Sigmoid colon (tissue), 7 donors: Measurements from ENCODE around the gene PRKAG2. TPM values are rescaled to one million over a fixed set of nuclear protein-coding genes. Genes with fewer than 3 reads are reported as not detected.

Experiments used
- DNase-seq: peaks from one replicate; pipeline ENCODE4 v3.0.0-alpha.2; 2019
- H3K27ac ChIP-seq, 4 donors: fragments of 200-600 bp; sonication (generic); one replicate each; pipeline ENCODE4 v1.5.1; 2016 to 2019; ENCODE audit warnings: mild to moderate bottlenecking in 1 of 4
- H3K27me3 ChIP-seq, 3 donors: fragments of 200-600 bp; sonication (generic); one replicate each; pipeline ENCODE4 v1.5.1; 2019; ENCODE audit warnings: mild to moderate bottlenecking in 1 of 3
- H3K36me3 ChIP-seq, 4 donors: fragments of 200-600 bp; sonication (generic); one replicate each; pipeline ENCODE4 v1.5.1; 2016 to 2019
- H3K4me1 ChIP-seq, 4 donors: fragments of 200-600 bp; sonication (generic); one replicate each; pipeline ENCODE4 v1.5.1; 2017 to 2019
- H3K4me3 ChIP-seq, 4 donors: fragments of 200-600 bp; sonication (generic); one replicate each; pipeline ENCODE4 v1.5.1; 2017 to 2019; ENCODE audit warnings: mild to moderate bottlenecking in 2 of 4, moderate library complexity in 1 of 4
- H3K9me3 ChIP-seq, 4 donors: fragments of 200-600 bp in 3 of 4; sonication (generic) in 3 of 4; one replicate each; pipeline versions ENCODE4 v1.5.1 to v1.6.1; 2013 to 2019
- CTCF ChIP-seq, 4 experiments: fragments of 450-650 bp in 3 of 4; fragments of 200-600 bp in 1 of 4; IDR thresholded peaks; one replicate each; pipeline ENCODE4 v1.5.1; 2016 to 2019; ENCODE audit warnings: antibody characterized with exemption in 4 of 4, mild to moderate bottlenecking in 3 of 4, moderate library complexity in 2 of 4
- EP300 ChIP-seq, 4 donors: sonication (generic); formaldehyde crosslinking; IDR thresholded peaks; one replicate each; pipeline ENCODE4 v1.6.1; 2017; ENCODE audit warnings: antibody characterized with exemption in 4 of 4
- POLR2A ChIP-seq, 2 donors: fragments of 450-650 bp; IDR thresholded peaks; one replicate each; pipeline ENCODE4 v1.6.1; 2016; ENCODE audit warnings: antibody characterized with exemption in 2 of 2, mild to moderate bottlenecking in 2 of 2, moderate library complexity in 2 of 2
- POLR2AphosphoS5 ChIP-seq, 4 donors: sonication (generic); formaldehyde crosslinking; IDR thresholded peaks; one replicate each; pipeline ENCODE4 v1.6.1; 2017; ENCODE audit warnings: antibody characterized with exemption in 4 of 4
- WGBS, 2 donors: extraction: QIAGEN DNeasy Blood & Tissue Kit; methylation state at CpG; one replicate each; pipeline ENCODE4 v1.1.7; 2013; 5-methylcytosine and 5-hydroxymethylcytosine counted together
- intact Hi-C: fragments of 100-400 bp; cut with DNase I; formaldehyde crosslinking; loops from one replicate; pipeline ENCODE4 v1.15.1; 2023
- polyA plus RNA-seq, 3 donors: library from polyadenylated mRNA; stranded (reverse); fragments of 200-250 nt; gene quantifications; one replicate each; pipeline ENCODE4 v1.2.3, GENCODE V29; 2013
- total RNA-seq, 4 donors: library from RNA; depleted of rRNA; stranded (reverse); fragments of >200 nt; gene quantifications; one replicate each; pipeline ENCODE4 v1.1.0, GENCODE V29; 2016
- donor health status: healthy with polysubstance abuse.
- donor health status: Bipolar disorder and iron deficiency.
- donor health status: healthy.

PRKAG2 gene
- total and polyA plus RNA-seq, 7 donors = 19.2 to 51.2 (median 37.1) TPM

DNA sequence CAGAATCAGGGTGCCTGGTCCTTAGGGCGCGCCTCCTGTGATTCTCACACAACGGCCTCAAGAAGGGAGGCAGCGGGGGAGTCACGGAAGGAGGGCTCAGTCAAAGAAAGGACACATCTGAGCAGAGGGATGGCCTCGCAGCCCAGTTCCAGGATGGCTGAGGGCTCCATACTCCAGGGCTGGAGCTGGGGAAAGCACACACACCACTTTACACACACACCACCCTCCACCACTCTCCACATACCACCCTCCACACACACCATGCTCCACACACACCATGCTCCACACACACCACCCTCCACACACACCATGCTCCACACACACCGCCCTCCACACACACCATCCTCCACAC is 22.2 kb downstream of the PRKAG2 start:
- H3K27ac ChIP-seq = no peak overlapping the region
- H3K4me3 ChIP-seq = no peak overlapping the region
- DNase-seq = no peak
- 82 to 83% methylated on average over 7 of the region's 7 CpGs for WGBS, 2 donors
- no peaks in the 10 kb centered on the region for H3K9me3 ChIP-seq
- intact Hi-C loops = no loop called here
- H3K4me1 ChIP-seq = no peaks in the 10 kb centered on the region
- TF ChIP-seq CTCF (IDR thresholded peaks at IDR 0.05) = no peak
- TF ChIP-seq POLR2A (IDR thresholded peaks at IDR 0.05) = no peak
- TF ChIP-seq POLR2AphosphoS5 (IDR thresholded peaks at IDR 0.05) = no peak
- no peak for TF ChIP-seq EP300 (IDR thresholded peaks at IDR 0.05)
- no peaks in the 10 kb centered on the region for H3K36me3 ChIP-seq
- no peaks in the 10 kb centered on the region for H3K27me3 ChIP-seq

GRCh38 chr7:151853896-151854719 is 22.8 kb downstream of the PRKAG2 start:
- Histone ChIP-seq H3K4me1 (no peaks in the 10 kb centered on the region), H3K4me3 (no peak overlapping the region), H3K36me3 (no peaks in the 10 kb centered on the region), H3K9me3 (no peaks in the 10 kb centered on the region), H3K27me3 (no peaks in the 10 kb centered on the region), H3K27ac (no peak overlapping the region)
- DNase-seq = no peak
- intact Hi-C loops = no loop called here
- TF ChIP-seq POLR2A (IDR thresholded peaks at IDR 0.05) = no peak
- no peak for TF ChIP-seq CTCF (IDR thresholded peaks at IDR 0.05)
- WGBS, 2 donors = 80 to 82% methylated on average over 18 of the region's 18 CpGs

GRCh38 chr7:151852486-151853396 is 24.2 kb downstream of the PRKAG2 start:
- intact Hi-C loops = no loop called here
- no peaks in the 10 kb centered on the region for H3K27me3 ChIP-seq
- H3K36me3 ChIP-seq = no peaks in the 10 kb centered on the region
- no peak overlapping the region for H3K4me3 ChIP-seq
- H3K27ac ChIP-seq = no peak overlapping the region
- H3K4me1 ChIP-seq = no peaks in the 10 kb centered on the region
- H3K9me3 ChIP-seq = no peaks in the 10 kb centered on the region
- WGBS, 2 donors = 87 to 91% methylated on average over 19 of the region's 19 CpGs
- no peak for TF ChIP-seq POLR2A (IDR thresholded peaks at IDR 0.05)
- TF ChIP-seq POLR2AphosphoS5 (IDR thresholded peaks at IDR 0.05) = no peak
- no peak for TF ChIP-seq CTCF (IDR thresholded peaks at IDR 0.05)
- TF ChIP-seq EP300 (IDR thresholded peaks at IDR 0.05) = no peak
- DNase-seq = no peak

GRCh38 chr7:151851782-151852181 is 25.1 kb downstream of the PRKAG2 start:
- intact Hi-C loops = no loop called here
- TF ChIP-seq POLR2A (IDR thresholded peaks at IDR 0.05) (no peak), POLR2AphosphoS5 (IDR thresholded peaks at IDR 0.05) (peak in 1 of 4 donors; percentile 11)
- H3K27me3 ChIP-seq = no peaks in the 10 kb centered on the region
- H3K4me1 ChIP-seq = no peaks in the 10 kb centered on the region
- H3K36me3 ChIP-seq = no peaks in the 10 kb centered on the region
- no peak overlapping the region for H3K4me3 ChIP-seq
- H3K27ac ChIP-seq = peak overlapping the region in 1 of 4 donors; percentile 11
- WGBS, 2 donors = 45 to 71% methylated on average over 13 of the region's 13 CpGs
- no peak for DNase-seq
- no peaks in the 10 kb centered on the region for H3K9me3 ChIP-seq

DNA sequence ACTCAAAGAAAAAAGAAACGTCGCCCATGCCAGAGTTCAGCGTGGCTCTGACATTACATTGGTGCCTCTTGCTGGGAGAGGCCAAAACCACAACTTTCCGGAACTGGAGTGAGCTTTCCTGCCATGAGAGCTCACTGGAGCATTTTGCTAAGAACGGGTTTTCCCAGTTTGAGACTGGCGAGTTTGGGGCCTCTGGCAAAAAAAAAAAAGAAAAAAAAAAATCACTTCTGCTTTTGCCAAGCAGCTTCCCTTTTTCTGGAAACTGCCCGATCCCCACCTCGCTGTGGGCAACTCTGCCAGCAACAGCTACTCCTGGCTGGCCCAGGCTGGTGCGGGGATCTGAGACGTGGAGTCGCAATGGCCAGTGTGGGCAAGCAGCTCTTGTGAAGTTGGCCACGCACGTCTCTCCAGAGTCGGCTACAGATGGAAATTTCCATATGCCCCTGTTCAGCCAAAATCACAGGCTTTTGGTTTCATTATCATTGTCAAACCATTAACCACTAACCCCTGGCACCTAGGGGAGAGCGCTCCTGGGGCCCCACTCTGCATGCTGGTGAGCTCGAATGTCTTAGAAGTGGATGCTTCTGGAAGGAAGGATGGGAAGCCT is 25.7 kb downstream of the PRKAG2 start:
- 44 to 65% methylated on average over 16 of the region's 16 CpGs for WGBS, 2 donors
- no peaks in the 10 kb centered on the region for H3K36me3 ChIP-seq
- no peaks in the 10 kb centered on the region for H3K4me1 ChIP-seq
- TF ChIP-seq POLR2AphosphoS5 (IDR thresholded peaks at IDR 0.05) (no peak), POLR2A (IDR thresholded peaks at IDR 0.05) (no peak), CTCF (IDR thresholded peaks at IDR 0.05) (no peak), EP300 (IDR thresholded peaks at IDR 0.05) (no peak)
- no peaks in the 10 kb centered on the region for H3K27me3 ChIP-seq
- DNase-seq = no peak
- peak overlapping the region in 2 of 4 donors; percentile 1 to 11 for H3K27ac ChIP-seq
- H3K4me3 ChIP-seq = no peak overlapping the region
- intact Hi-C loops = no loop called here
- no peaks in the 10 kb centered on the region for H3K9me3 ChIP-seq
